SJSA1 (cell line): ENCODE data around the gene PAPLN. TPM values are rescaled to one million over a fixed set of nuclear protein-coding genes. Genes with fewer than 3 reads are reported as not detected.

ENCODE experiments used
- DNase-seq, 2 experiments: peaks; one replicate each; pipeline ENCODE4 v3.0.0-alpha.2; 2015 to 2020; ENCODE audit warnings: low spot score in 2 of 2, low read depth in 1 of 2
- H3K27ac ChIP-seq: fragments of 250-450 bp; sonication (Bioruptor Pico); 2 replicates; pipeline ENCODE4 v1.5.1; 2020; ENCODE audit warnings: mild to moderate bottlenecking, moderate library complexity
- H3K27me3 ChIP-seq: fragments of 250-450 bp; sonication (Bioruptor Pico); replicated peaks from 2 replicates; pipeline ENCODE4 v1.5.1; 2020; ENCODE audit warnings: mild to moderate bottlenecking, moderate library complexity
- H3K36me3 ChIP-seq: fragments of 250-450 bp; sonication (Bioruptor Pico); 2 replicates; pipeline ENCODE4 v1.5.1; 2020; ENCODE audit warnings: mild to moderate bottlenecking
- H3K4me1 ChIP-seq: fragments of 250-450 bp; sonication (Bioruptor Pico); replicated peaks from 2 replicates; pipeline ENCODE4 v1.6.1; 2021; ENCODE audit warnings: mild to moderate bottlenecking
- H3K4me3 ChIP-seq: fragments of 250-450 bp; sonication (Bioruptor Pico); 2 replicates; pipeline ENCODE4 v1.5.1; 2020; ENCODE audit warnings: mild to moderate bottlenecking
- H3K9me3 ChIP-seq: fragments of 250-450 bp; sonication (Bioruptor Pico); replicated peaks from 2 replicates; pipeline ENCODE4 v1.5.1; 2020; ENCODE audit warnings: mild to moderate bottlenecking
- total RNA-seq: library from RNA; depleted of rRNA; stranded (reverse); fragments of >200 nt; shearing (Covaris generic); gene quantifications from 2 replicates; pipeline ENCODE4 v1.2.3, GENCODE V29; 2014

PAPLN gene
- total RNA-seq, 1 experiment from 2014 or later, result 2.4 TPM

DNA sequence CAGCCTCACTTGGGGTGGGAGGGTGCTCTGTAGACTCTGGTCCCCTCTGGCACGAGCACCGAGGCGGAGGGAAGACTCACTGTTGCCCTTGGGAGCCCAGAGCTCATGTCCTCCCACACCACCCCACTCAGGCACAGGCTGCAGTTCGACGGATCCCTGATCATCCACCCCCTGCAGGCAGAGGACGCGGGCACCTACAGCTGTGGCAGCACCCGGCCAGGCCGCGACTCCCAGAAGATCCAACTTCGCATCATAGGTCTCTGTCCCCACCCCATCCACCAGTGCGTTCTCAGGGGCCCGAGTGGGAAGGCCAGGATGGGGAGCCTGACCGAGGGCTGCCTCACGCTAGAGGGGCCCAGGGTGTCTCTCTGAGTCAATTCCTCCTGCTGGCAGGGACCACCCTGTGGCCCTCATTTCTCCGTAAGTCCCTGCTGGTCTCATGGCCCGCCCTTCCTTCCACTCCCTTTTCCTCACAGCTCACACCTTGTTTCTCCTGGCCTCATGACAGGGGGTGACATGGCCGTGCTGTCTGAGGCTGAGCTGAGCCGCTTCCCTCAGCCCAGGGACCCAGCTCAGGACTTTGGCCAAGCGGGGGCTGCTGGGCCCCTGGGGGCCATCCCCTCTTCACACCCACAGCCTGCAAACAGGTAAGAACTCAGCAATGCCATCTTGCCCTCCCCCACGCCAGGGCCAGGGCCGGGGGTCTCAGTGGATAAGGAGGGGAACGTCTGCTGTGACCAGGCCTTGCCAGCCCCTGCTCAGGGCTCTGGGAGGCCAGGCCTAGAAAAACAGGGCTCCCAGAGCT is 27.0 kb downstream of the PAPLN start:
- Histone ChIP-seq H3K4me3 (no peak overlapping the region), H3K27me3 (no peaks in the 10 kb centered on the region), H3K9me3 (no peaks in the 10 kb centered on the region), H3K27ac (no peak overlapping the region), H3K36me3 (no peaks in the 10 kb centered on the region; the same call in 1 of the 2 replicates), H3K4me1 (no peaks in the 10 kb centered on the region)
- DNase-seq, result no peak

DNA sequence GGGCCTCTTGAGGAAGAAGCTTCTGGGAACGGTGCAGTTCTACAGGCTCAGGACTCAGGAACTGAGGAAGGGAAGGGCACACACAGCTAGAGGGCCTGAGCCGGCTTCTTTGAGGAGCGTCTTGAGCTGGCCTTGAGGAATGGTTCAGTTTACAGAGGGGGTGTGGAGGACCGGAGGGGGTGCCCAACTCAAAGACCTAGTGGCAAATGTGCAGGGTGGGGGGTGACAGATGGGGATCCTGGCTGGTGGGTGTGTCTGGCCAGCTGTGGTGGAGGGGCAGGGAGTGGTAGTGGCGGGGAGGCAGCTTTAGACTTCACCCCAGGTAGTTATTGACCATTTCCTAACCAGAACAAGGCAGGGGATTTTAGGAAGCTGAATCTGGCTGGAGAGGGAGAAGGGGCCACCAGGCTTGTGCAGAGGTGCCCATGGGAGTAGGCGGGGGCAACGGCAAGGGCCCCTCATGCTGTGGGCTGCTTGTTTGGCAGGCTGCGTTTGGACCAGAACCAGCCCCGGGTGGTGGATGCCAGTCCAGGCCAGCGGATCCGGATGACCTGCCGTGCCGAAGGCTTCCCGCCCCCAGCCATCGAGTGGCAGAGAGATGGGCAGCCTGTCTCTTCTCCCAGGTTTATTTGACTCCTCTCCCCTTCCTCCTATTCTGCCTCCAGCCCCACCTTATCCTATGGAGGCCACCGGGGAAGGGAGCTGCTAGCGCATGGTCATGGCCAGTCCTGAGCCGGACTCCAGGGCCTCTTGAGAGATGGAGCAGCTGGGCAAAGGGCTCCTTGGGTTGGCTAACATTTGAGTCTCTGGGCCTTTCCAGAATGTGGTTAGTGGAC is 27.8 kb downstream of the PAPLN start:
- Histone ChIP-seq H3K27ac (no peak overlapping the region), H3K36me3 (no peaks in the 10 kb centered on the region; the same call in 1 of the 2 replicates), H3K27me3 (no peaks in the 10 kb centered on the region), H3K9me3 (no peaks in the 10 kb centered on the region), H3K4me3 (no peak overlapping the region), H3K4me1 (no peaks in the 10 kb centered on the region)
- DNase-seq, result no peak

DNA sequence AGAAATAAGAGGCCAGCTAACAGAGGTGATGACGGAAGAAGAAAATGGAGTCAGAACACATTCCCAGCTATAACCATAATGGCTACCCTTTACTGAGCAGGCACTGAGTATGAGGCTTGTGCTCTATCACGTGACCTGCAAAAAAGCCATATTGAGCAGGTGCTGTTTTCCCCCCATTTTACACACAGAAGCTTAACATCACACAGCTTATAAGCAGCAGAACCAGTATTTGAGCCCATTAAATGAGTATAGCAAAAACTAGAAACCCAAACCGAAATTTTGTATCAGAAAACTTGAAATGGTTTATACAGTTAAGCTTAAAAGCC is 28.4 kb downstream of the PAPLN start:
- DNase-seq, result no peak
- H3K36me3 ChIP-seq, result peaks cover 3% of the 10 kb centered on the region; the same call in 1 of the 2 replicates
- no peak overlapping the region for H3K27ac ChIP-seq
- H3K27me3 ChIP-seq, result no peaks in the 10 kb centered on the region
- H3K4me3 ChIP-seq, result no peak overlapping the region
- no peaks in the 10 kb centered on the region for H3K4me1 ChIP-seq
- no peaks in the 10 kb centered on the region for H3K9me3 ChIP-seq

DNA sequence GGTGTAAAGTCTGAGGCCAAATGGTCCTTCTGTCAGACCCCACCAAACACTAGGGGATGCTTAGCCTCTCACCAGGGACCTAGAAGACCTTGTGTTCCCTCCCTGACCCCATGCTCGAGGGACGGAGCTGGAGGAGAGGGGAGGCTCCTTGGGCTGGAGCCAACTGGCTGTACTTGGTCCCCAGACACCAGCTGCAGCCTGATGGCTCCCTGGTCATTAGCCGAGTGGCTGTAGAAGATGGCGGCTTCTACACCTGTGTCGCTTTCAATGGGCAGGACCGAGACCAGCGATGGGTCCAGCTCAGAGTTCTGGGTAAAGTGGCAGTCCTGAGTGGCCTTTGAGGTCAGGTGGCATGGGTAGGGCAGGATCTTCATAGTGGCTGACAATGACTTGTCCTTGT is 29.0 kb downstream of the PAPLN start:
- Histone ChIP-seq H3K4me3 (no peak overlapping the region), H3K4me1 (no peaks in the 10 kb centered on the region), H3K36me3 (peaks cover 3% of the 10 kb centered on the region; the same call in 1 of the 2 replicates), H3K27ac (no peak overlapping the region), H3K27me3 (no peaks in the 10 kb centered on the region), H3K9me3 (no peaks in the 10 kb centered on the region)
- DNase-seq, result no peak

DNA sequence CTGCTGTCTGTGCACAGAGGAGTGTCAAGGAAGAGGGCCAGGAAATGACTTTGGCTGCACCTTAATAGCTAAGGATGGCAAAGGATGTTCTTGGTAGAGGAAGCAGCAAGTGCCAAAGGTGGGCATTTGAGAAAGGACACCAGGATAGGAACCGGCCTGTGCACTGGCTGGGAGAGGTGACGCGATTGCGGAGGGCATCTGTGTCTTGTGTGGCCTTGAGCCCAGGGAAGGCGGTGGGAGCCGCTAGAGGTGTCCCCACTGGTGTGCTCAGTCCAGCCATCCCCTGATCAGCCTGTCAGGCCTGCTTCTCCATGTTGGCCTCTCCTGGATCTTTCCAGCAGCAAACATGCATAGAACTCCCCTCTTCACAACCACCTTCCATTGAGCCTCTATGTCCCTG is 30.2 kb downstream of the PAPLN start:
- Histone ChIP-seq H3K27me3 (no peaks in the 10 kb centered on the region), H3K9me3 (no peaks in the 10 kb centered on the region), H3K36me3 (peaks cover 3% of the 10 kb centered on the region; the same call in 1 of the 2 replicates), H3K4me1 (no peaks in the 10 kb centered on the region), H3K27ac (no peak overlapping the region), H3K4me3 (no peak overlapping the region)
- no peak for DNase-seq

DNA sequence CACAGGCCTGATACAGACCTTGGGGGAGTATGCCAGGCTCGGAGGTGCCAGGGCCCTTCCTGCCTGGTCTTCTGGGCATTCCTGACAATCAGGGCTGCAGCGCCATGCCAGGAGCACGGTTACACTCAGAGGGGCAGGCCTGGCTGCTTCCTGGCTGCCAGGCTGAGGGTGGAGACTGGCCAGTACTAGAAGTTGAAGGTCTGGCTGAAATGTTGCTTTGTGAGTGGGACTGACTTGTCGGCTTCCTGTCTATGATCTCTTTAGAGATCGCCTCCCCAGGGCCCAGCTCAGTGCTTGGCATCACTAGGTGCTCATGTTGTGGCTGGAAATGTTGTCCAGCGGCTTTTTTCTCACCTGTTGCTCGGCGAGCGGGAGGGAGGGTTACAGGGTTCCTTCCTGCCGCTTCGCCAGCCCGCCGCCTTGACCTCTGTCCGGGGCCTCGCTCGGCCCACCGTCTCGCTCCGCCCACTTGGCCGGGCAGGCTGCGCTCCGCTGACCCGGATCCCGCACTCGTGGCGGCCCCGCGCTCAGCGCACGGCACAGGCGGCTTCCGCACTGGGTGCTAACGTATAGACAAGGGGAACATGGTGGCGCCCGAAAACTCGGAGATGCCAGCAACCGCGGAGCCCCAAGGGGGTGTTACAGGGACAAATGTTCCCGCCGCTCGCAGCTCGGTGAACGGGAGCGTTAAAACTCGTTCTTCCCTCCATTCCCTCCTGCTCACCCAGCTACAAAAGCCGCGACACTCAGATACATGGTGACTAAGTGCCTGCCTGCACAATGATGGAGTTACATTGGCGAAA is 32.6 kb downstream of the PAPLN start:
- Histone ChIP-seq H3K4me1 (no peaks in the 10 kb centered on the region), H3K9me3 (no peaks in the 10 kb centered on the region), H3K27me3 (no peaks in the 10 kb centered on the region), H3K36me3 (peaks cover 12% of the 10 kb centered on the region; the same call in 1 of the 2 replicates), H3K4me3 (no peak overlapping the region), H3K27ac (no peak overlapping the region)
- no peak for DNase-seq

DNA sequence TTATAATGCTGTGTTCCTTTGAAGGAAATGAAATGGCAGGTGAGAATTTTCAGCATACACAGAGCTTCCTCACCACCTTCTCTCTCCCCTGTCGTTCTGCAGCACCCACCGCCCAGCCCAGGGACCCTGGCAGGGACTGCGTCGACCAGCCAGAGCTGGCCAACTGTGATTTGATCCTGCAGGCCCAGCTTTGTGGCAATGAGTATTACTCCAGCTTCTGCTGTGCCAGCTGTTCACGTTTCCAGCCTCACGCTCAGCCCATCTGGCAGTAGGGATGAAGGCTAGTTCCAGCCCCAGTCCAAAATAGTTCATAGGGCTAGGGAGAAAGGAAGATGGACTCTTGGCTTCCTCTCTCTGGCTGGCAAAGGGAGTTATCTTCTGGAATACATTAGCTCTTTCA is 35.1 kb downstream of the PAPLN start:
- Histone ChIP-seq H3K27me3 (no peaks in the 10 kb centered on the region), H3K36me3 (peaks cover 32% of the 10 kb centered on the region), H3K9me3 (no peaks in the 10 kb centered on the region), H3K4me3 (no peak overlapping the region), H3K27ac (no peak overlapping the region), H3K4me1 (no peaks in the 10 kb centered on the region)
- no peak for DNase-seq

DNA sequence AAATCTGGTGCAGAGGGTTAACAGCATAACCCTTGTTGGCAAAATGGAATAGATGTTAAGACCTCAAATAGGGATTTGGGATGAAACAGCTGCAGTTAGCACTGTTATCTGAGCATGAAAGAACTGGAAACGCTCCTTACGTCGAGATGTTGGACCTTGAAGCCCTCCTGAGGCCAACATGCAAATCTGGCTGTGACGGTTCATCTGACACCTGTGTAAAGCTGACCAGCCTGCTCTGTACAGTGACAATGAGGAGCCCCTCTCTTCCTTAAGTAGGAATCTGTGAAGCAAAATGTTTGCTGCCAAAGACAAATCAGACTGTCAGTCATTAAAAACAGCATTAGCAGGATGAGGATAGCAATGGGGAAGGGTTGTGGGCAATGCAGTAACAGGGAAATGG is 36.5 kb downstream of the PAPLN start:
- Histone ChIP-seq H3K4me3 (no peak overlapping the region), H3K9me3 (no peaks in the 10 kb centered on the region), H3K27me3 (no peaks in the 10 kb centered on the region), H3K27ac (no peak overlapping the region), H3K36me3 (peaks cover 35% of the 10 kb centered on the region), H3K4me1 (no peaks in the 10 kb centered on the region)
- no peak for DNase-seq

DNA sequence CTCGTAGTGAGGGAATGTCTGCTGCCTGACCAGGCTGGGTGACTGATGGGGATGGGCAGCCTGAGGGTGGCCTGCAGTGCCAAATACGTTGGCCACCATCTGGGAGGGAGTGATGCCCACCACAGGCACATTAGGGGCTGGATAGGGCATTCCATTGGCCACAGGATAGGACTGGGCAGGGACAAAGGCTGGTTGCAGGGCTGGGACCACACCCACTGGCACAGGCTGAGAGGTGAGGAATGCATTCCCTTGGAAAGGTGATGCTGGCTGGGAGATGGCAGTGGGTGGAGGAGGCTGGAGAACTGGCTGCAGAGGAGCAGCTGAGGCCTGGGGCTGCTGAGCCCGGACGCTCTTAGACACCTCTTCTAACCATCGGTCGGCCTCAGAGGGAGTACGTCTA is 39.5 kb downstream of the PAPLN start:
- no peaks in the 10 kb centered on the region for H3K4me1 ChIP-seq
- no peak overlapping the region for H3K4me3 ChIP-seq
- no peak overlapping the region for H3K27ac ChIP-seq
- H3K27me3 ChIP-seq, result no peaks in the 10 kb centered on the region
- H3K36me3 ChIP-seq, result peaks cover 44% of the 10 kb centered on the region
- DNase-seq, result no peak
- no peaks in the 10 kb centered on the region for H3K9me3 ChIP-seq

DNA sequence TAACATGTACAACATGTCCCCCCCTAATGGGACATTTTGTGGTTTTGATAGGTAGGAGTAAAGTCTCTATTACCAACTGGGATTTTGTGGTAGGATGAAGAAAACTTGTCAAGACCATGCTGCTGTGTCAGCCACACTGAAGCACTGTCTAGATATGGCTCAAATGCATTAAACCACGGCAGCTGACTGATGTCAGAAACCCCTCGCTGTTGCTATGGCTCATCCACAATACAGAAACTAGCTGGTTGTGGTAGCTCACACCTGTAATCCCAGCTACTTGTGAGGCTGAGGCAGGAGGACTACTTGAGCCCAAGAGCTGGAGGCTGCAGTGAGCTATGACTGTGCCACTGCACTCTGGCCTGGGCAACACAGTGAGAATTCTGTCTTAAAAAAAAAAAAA is 40.1 kb downstream of the PAPLN start:
- Histone ChIP-seq H3K4me1 (no peaks in the 10 kb centered on the region), H3K4me3 (no peak overlapping the region), H3K36me3 (peaks cover 50% of the 10 kb centered on the region), H3K27ac (no peak overlapping the region), H3K9me3 (no peaks in the 10 kb centered on the region), H3K27me3 (no peaks in the 10 kb centered on the region)
- no peak for DNase-seq

DNA sequence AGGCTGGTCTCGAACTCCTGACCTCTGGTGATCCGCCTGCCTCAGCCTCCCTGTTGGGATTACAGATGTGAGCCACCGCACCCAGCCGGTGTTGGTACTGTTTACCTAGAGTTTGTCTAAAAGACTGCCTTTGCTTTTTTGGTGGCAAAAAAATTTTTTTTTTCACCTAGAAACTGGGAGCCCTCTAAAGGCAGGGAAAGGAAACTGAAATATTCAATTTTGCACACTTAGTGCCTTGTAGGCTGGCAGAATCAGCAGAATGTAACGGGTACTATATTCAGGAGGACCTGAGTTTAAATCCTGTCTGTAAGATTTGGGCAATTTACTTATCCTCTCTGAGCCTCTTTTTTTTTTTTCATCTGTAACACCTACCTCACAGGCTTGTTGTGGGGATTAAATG is 43.6 kb downstream of the PAPLN start:
- H3K27ac ChIP-seq, result no peak overlapping the region
- no peaks in the 10 kb centered on the region for H3K27me3 ChIP-seq
- peaks cover 59% of the 10 kb centered on the region for H3K36me3 ChIP-seq
- no peak for DNase-seq
- no peak overlapping the region for H3K4me3 ChIP-seq
- H3K4me1 ChIP-seq, result no peaks in the 10 kb centered on the region
- H3K9me3 ChIP-seq, result no peaks in the 10 kb centered on the region

DNA sequence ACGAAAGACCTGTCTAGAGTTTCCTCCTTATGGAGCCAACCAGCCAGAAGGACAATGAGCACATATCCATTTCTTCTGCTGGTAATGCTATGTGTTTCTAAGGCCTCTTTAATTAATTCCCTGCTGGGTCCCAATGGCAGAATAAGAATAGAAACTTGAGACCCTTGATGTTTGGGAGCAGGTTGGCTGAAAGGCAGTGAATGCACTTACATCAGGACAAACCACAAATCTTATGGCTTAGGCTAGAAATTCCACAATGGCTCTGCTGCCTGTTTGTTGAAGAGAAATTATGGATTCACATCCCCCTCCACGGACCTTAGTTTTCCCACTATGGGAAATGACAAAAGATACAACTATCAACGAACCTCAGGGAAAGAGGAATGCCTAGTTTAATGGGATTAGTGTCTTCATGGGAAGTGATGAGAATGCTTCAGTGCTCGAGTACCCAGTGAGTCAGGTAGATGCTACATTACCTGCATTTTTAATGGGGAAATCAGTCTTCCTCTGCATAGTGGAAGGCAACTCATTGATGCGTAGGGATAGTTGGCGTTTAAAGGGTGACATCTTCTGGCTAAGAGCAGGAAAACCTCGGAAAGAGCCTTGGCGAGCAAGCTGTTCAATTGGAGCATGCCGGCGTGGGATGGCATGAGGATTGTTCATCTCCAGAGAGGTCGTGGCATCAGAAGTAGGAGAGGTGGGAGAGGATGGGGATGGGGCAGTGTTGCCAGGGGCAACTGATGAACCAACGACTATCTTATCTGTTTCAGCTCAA is 46.5 kb downstream of the PAPLN start:
- H3K4me3 ChIP-seq, result no peak overlapping the region
- H3K9me3 ChIP-seq, result no peaks in the 10 kb centered on the region
- no peaks in the 10 kb centered on the region for H3K27me3 ChIP-seq
- H3K27ac ChIP-seq, result no peak overlapping the region
- no peaks in the 10 kb centered on the region for H3K4me1 ChIP-seq
- peaks cover 42% of the 10 kb centered on the region for H3K36me3 ChIP-seq
- DNase-seq, result no peak

DNA sequence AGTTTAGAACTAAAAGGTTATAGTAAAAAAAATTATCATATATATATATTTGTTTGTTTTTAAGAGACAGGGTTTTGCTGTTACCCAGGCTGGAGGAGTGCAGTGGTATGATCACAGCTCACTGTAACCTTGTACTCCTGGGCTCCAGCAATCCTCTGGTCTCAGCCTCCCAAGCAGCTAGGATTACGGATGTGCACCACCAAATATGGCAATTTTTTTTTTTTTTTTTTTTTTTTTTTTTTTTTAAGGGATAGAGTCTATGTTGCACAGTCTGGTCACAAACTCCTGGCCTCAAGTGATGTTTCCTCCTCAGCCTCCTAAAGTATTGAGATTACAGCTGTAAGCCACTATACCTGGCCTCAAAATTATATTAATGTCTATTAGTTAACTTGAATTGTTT is 48.7 kb downstream of the PAPLN start:
- Histone ChIP-seq H3K9me3 (no peaks in the 10 kb centered on the region), H3K27me3 (no peaks in the 10 kb centered on the region), H3K4me3 (no peak overlapping the region), H3K36me3 (peaks cover 37% of the 10 kb centered on the region), H3K27ac (no peak overlapping the region), H3K4me1 (no peaks in the 10 kb centered on the region)
- no peak for DNase-seq
